ENCODE measurements around the gene PERM1. TPM values are rescaled to one million over a fixed set of nuclear protein-coding genes. Genes with fewer than 3 reads are reported as not detected.

The PERM1 gene
- total and polyA plus RNA-seq, 2 of the 13 experiments (the other 11 are each of a cell fraction or from before 2014, with no cell fraction given), result 0.04 to 0.29 TPM

- TF ChIP-seq ZNF343 (CRISPR knock-in tag; IDR thresholded peaks at IDR 0.05), result peak; percentile 49; the same call in 1 of the 2 replicates
- 0 out of 2 replicates have a peak, but pooled peaks have one; percentile 81 for TF ChIP-seq ZNF510 (CRISPR knock-in tag; IDR thresholded peaks at IDR 0.05; ENCODE audit: low read depth)
- TF ChIP-seq ZNF644 (CRISPR knock-in tag; IDR thresholded peaks at IDR 0.05; ENCODE audit: low read depth), result peak; percentile 90
- 0 out of 2 replicates have a peak, but pooled peaks have one; percentile 44 for TF ChIP-seq GATA4 (IDR thresholded peaks at IDR 0.05; ENCODE audit: borderline replicate concordance, low read depth)
- no peak for TF ChIP-seq MYNN (CRISPR knock-in tag; IDR thresholded peaks at IDR 0.05; ENCODE audit: low read depth)
- no peak for TF ChIP-seq STAG1 (CRISPR knock-in tag; IDR thresholded peaks at IDR 0.05)
- TF ChIP-seq SRSF1 (optimal IDR thresholded peaks at IDR 0.05; ENCODE audit: low read depth, low read length), result peak; percentile 78
- no peak for TF ChIP-seq SP1 (IDR thresholded peaks at IDR 0.05)
- peak; percentile 48 for TF ChIP-seq SP1 (CRISPR knock-in tag; IDR thresholded peaks at IDR 0.05)
- no peak for TF ChIP-seq NPAS2 (CRISPR knock-in tag; IDR thresholded peaks at IDR 0.05; ENCODE audit: borderline replicate concordance)
- TF ChIP-seq ZNF7 (CRISPR knock-in tag; IDR thresholded peaks at IDR 0.05), result no peak
- no peak for TF ChIP-seq PRMT3 (CRISPR knock-in tag; IDR thresholded peaks at IDR 0.05; ENCODE audit: borderline replicate concordance, low read depth)
- TF ChIP-seq HNRNPK (IDR thresholded peaks at IDR 0.05; ENCODE audit: low read depth, low read length, poor library complexity, severe bottlenecking), result no peak
- TF ChIP-seq FUBP1 (CRISPR knock-in tag; IDR thresholded peaks at IDR 0.05; ENCODE audit: borderline replicate concordance), result no peak
- TF ChIP-seq KLF9 (CRISPR knock-in tag; IDR thresholded peaks at IDR 0.05; ENCODE audit: low read depth), result peak; percentile 44; the same call in 1 of the 2 replicates
- peak; percentile 87 for TF ChIP-seq ZGPAT (CRISPR knock-in tag; IDR thresholded peaks at IDR 0.05)
- peak; percentile 74 for TF ChIP-seq BRD4 (CRISPR knock-in tag; IDR thresholded peaks at IDR 0.05)
- peak; percentile 25; the same call in 1 of the 2 replicates for TF ChIP-seq ZNF839 (CRISPR knock-in tag; IDR thresholded peaks at IDR 0.05; ENCODE audit: borderline replicate concordance)
- TF ChIP-seq ZNF276 (CRISPR knock-in tag; IDR thresholded peaks at IDR 0.05; ENCODE audit: low read depth), result no peak
- 0 out of 2 replicates have a peak, but pooled peaks have one; percentile 14 for TF ChIP-seq MXD1 (CRISPR knock-in tag; IDR thresholded peaks at IDR 0.05)
- TF ChIP-seq KLF13 (CRISPR knock-in tag; IDR thresholded peaks at IDR 0.05), result no peak; the same call in 1 of the 2 replicates
- no peak for TF ChIP-seq ZNF234 (CRISPR knock-in tag; conservative IDR thresholded peaks at IDR 0.05)
- no peak; the same call in 1 of the 2 replicates for TF ChIP-seq TMF1 (CRISPR knock-in tag; IDR thresholded peaks at IDR 0.05; ENCODE audit: low read depth)
- TF ChIP-seq SP5 (CRISPR knock-in tag; IDR thresholded peaks at IDR 0.05; ENCODE audit: borderline replicate concordance, low read depth), result peak; percentile 74
- TF ChIP-seq MED8 (CRISPR knock-in tag; IDR thresholded peaks at IDR 0.05; ENCODE audit: insufficient replicate concordance), result no peak
Observed at GRCh38 chr1:1006305-1007159, 24.6 kb upstream of the PERM1 start (continued).
